Measurements from ENCODE around the gene MED8.

DNA sequence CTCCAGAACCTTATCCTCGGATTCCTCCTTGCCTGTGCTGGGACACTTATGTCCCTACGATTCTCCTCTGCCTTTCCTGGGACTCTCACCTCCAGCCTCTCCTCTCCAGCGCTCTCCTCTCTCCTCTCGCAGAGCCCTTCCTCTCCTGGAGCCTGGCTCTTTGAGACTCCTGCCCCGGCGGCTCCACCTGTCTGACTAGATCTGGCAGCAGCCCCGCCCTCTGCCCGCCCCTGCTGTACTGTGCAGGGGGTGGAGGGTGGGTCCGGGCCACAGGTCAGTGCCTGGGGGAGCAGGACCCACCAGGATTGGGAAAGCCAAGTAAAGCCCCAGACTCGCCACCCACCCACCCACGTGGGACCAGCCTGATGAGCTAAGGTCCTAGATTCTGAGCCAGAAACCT lies 23.4 kb downstream of the MED8 start:
- TF ChIP-seq POLR2AphosphoS2 (conservative IDR thresholded peaks at IDR 0.05; ENCODE audit: low read length) (no peak), POLR2A (IDR thresholded peaks at IDR 0.05; ENCODE audit: low read length) (no peak)
